DMS79 treated with DMSO at 0.1 percent for 48 hours (cell line): Measurements from ENCODE around the gene ATAT1.

ENCODE experiments used
- DNase-seq: peaks from one replicate; lab custom pipeline; 2025; lab: John Stamatoyannopoulos, UW

The ATAT1 gene

GRCh38 chr6:30613251-30614043, 13.2 kb upstream of the ATAT1 start:
- no peak for DNase-seq

DNA sequence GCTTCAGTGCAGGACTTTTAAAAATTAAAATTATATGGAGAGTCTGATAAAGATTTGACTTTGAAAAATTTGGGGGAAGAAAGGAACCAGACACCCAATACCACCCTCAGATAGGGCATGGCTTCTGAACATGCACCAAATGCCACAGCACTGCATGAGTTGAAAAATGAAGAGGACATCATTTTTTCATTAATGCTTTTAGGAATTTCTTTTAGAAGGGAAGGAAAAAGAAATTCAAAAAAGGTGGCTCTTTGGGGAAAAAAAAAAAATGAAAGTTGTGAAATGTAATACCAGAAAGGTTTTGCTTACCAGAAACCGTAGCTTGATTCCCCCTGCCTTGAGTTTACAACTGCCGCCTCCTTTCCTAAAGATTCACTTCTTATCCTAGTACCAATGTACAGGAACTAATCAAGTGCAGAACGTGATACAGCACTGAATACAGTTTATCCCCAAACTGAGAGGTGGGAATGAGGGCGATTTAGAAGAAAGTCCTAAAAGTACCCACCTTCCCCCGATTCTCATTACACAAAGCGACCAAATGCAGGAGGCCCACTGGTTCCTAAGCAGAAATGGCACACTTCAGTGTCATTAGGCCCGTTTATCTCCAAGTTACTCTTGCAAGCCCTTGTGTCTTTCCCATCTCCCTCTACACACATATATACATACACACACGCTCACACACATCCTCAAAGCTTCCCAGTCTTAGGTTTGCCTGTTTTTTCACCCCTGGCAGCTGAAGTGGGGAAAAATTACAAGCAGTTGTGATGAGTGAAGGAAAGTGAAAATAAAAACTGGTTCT, 12.4 kb upstream of the ATAT1 start:
- no peak for DNase-seq

DNA sequence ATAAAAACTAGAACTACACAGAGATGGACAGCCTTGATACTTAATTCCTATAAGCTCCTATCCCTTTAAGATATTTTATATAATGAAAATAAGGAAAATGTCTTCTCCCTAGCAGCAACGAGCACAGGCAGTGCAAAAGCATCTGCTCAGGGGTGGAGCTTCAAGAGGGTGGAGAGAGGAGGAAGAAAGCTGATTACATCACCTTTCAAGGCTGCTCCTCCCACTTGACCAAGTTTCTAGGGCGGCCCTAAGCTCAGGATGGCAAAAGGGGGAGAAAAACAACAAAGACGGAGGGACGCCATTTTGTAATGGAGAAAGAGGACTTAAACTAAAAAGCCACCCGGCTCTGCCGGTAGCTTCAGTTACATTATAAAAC, 11.8 kb upstream of the ATAT1 start:
- DNase-seq: peak; percentile 97

- peak; percentile 89 for DNase-seq
These were observed 11.3 kb upstream of the ATAT1 start for GRCh38 chr6:30615219-30615957.

DNA sequence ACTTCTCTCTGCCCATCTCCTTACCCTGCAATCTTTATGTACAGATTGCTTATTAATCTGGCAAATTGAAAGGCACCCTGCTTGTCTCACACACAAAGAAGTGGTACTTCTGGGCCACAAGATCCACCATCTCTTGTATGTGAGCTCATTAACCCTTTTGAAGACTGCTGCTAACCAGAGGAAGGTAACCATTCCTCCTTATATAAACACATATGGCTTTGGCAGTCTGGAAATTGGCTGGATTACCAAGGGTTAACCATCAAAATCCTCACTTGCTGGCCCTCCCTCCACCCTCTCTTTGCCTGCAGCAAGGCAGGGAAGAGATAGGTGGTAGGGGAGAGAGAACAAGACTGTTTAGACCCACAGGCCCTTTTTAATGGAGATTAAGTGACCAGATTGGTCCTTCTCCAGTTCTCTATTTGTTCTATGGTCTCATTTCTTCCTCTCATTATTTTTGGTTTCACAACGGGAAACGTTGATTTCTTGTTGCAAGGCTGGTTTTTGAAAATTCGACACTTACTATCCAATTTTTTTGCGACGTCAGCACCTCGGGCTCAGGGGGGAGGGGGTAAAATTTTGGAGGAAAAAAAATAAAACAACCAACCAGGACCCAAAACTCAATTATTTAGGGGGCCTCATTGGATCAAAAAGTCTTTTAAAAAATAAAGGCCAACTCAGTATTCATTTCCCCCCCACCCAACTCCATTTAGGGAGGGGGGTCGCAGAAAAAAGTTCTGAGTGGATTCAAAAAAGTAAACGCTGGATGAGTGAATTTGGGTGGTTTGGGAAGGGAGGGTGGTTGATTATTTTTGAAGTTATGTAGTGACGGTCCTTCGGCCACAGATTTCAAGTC, 10.5 kb upstream of the ATAT1 start:
- DNase-seq: peak; percentile 65

DNA sequence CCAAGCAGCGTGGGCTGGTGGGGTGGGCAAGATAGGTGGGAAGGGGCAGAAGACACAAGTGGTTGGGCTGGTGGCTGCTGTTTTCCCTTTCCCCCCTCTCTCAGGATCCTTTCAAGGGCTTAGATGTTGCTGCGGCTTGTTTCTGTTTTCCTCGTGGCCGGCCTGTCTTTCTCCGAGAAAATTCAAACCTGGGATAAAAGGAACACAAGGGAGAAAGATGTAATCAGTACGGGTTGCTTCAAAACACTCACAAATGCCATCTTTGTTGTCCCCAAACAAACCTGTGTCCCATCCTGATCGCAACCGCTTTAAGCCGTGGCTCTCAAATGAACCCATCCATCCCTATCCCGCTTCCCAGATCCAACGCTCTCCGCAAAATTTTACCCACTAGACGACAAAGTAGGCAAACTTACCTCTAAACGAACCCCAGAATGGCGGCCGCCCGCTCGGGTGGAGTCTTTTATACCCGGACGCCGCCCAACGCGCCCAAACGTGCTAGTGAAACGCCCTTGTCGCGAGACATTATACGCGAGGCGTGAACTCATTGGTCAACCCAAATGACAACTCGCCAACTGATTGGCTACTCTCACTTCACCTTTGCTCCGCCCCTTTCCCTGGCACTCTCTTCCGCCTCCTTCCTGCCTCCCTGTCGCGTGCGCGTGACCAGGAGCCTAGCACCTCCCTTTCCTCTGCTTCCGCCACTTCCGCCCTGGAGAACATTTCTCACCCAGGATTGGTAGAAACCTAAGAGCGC, 9.7 kb upstream of the ATAT1 start, which contains the start of gene PPP1R10:
TSS of gene PPP1R10 (minus strand) at position 433 of the 754 bp plus-strand sequence. CDS start 7,299 bp downstream, outside the sequence.
- peak; percentile 99 for DNase-seq

- peak; percentile 99 for DNase-seq
These were observed 9.0 kb upstream of the ATAT1 start, which contains the start of gene MRPS18B for GRCh38 chr6:30617565-30618269. MRPS18B (plus strand) TSS chr6:30617840; CDS start chr6:30617866, 26 bp downstream.

GRCh38 chr6:30618270-30618797, 8.3 kb upstream of the ATAT1 start:
- peak; percentile 39 for DNase-seq

GRCh38 chr6:30619561-30619960, 7.1 kb upstream of the ATAT1 start:
- DNase-seq: no peak

DNA sequence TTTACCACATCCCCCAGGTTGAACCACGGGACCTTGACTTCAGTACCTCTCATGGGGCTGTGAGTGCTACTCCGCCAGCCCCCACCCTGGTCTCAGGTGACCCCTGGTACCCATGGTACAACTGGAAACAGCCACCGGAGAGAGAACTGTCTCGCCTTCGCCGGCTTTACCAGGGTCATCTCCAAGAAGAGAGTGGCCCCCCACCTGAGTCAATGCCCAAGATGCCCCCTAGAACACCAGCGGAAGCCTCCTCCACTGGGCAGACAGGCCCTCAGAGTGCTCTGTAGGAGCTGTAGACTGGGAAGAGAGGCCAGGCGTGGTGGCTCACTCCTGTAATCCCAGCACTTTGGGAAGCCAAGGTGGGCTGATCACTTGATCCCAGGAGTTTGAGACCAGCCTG, 1.2 kb upstream of the ATAT1 start:
- DNase-seq: no peak

DNA sequence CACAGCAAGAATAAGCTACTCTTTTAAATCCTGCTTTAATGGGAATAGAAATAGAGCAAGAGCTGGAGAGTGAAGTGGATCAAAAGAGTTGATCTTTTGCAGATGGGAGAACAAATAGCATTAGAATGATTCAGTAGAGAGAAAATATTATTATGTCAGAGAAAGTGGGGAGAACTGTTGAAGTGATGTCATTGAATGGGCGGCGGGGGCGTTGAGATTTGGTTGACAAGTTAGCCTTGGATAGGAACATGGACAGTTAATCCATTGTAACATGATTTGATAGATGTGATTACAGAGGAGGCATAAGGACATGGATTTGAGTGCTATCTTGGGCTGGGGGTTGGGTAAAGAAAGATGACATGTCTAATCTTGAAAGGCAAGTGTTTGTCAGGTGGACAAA, 9.2 kb downstream of the ATAT1 start:
- DNase-seq: no peak

DNA sequence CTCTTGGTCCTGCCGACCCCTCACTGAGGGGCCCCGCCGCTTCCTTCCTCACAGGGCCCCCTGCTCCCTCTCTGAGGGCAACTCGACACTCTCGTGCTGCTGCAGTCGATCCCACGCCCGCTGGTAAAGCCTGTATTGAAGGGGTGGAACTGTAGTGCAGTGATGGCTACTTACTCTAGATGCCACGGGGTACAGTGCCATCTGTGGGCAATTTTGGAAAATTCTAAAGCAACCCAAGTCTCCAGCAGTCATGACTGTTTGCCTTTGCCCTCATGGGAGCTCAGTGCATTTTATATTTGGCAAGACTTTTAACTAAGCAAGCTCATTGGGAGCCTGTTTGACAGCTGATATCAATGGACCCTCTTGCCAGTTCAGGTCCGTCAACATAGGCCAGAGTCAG, 13.8 kb downstream of the ATAT1 start:
- no peak for DNase-seq

GRCh38 chr6:30641048-30641447, 14.4 kb downstream of the ATAT1 start:
- DNase-seq: no peak

DNA sequence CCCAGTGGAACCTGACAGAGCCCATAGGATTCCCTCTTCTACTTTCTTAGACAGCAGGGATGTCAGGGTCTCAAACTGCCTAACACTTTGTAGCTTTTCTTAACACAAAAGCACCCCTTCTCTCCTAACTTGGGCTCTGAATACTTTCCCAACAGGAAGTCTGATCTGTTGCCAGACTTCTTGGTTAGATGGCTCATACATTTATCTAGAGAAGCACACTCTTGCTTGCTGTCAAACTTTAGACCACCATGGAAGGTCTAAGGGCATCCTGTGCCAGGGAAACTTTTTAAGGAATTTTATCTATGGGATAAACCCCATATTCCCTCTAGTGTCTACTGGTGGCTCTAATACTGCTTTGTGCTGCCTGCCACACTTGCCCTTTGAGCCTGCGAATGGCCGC, 17.0 kb downstream of the ATAT1 start:
- no peak for DNase-seq

GRCh38 chr6:30644769-30645168, 18.1 kb downstream of the ATAT1 start:
- no peak for DNase-seq

DNA sequence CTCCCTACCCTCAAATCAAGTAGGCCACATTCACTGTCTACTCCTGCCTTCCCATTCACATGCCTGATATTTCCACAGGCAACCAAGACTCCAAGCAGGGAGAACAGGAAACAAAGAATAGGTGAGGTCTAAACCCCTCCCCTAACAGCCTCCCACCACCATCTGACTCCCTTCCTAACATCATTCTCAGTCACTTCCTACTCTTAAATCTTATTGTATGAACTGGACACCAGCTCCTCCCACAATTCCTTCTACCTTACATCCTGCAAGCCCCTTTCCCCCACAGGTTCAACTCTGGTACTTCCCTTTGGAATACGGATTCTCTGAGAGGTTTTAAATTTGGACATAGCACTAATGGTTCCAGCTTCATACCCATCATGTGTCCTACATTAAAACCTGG, 19.3 kb downstream of the ATAT1 start:
- DNase-seq: no peak

DNA sequence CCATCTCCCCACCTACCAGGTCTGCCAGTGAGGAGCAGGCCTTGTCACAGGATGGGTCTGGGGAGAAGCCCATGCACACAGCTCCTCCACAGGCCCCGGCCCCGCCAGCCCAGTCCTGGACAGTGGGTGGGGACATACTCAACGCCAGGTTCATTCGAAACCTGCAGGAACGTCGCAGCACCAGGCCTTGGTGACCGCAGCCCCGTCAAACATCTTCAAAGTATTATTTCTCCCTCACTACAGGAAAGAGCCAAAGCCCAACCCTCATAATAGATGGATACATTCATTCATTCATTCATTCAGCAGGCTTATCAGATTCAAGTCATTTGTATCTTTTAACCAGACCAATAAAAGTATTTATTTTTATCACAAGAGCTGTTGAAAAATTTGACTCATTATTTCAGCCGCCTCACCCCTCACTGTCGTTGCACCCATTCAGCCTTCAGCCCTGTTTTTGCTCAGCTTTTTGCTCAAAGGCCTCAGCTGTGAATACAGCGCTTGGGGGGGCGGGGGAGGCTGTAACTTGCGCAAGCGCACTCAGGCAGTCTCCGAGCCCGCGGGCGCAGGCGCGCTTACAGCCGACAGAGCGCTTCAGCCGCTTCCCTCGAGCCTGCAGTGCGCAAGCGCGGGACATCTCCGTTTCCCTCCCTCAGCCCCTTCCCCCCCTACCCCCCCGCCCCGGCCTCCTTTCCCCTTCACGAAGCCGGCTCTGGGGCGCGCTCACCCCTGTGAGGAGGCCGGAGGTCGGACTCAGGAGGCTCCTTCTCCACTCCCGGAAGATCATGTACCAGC, 20.0 kb downstream of the ATAT1 start, which contains the start of gene C6orf136:
TSS of gene C6orf136 (plus strand) at position 684 of the 792 bp plus-strand sequence. CDS start at position 783, 99 bp downstream.
- peak; percentile 88 for DNase-seq

GRCh38 chr6:30647242-30648116, 20.8 kb downstream of the ATAT1 start:
- DNase-seq: peak; percentile 88
